Melanocyte of skin (primary cell): ENCODE measurements around the gene OLIG1. TPM values are rescaled to one million over a fixed set of nuclear protein-coding genes. Genes with fewer than 3 reads are reported as not detected.

Source experiments
- total RNA-seq, 2 donors: library from RNA; depleted of rRNA; stranded (reverse); fragments of >200 nt; gene quantifications; 2 replicates each; pipeline ENCODE4 v1.2.3, GENCODE V29; 2012

OLIG1 gene, protein sequence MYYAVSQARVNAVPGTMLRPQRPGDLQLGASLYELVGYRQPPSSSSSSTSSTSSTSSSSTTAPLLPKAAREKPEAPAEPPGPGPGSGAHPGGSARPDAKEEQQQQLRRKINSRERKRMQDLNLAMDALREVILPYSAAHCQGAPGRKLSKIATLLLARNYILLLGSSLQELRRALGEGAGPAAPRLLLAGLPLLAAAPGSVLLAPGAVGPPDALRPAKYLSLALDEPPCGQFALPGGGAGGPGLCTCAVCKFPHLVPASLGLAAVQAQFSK
- total RNA-seq, result not detected

DNA sequence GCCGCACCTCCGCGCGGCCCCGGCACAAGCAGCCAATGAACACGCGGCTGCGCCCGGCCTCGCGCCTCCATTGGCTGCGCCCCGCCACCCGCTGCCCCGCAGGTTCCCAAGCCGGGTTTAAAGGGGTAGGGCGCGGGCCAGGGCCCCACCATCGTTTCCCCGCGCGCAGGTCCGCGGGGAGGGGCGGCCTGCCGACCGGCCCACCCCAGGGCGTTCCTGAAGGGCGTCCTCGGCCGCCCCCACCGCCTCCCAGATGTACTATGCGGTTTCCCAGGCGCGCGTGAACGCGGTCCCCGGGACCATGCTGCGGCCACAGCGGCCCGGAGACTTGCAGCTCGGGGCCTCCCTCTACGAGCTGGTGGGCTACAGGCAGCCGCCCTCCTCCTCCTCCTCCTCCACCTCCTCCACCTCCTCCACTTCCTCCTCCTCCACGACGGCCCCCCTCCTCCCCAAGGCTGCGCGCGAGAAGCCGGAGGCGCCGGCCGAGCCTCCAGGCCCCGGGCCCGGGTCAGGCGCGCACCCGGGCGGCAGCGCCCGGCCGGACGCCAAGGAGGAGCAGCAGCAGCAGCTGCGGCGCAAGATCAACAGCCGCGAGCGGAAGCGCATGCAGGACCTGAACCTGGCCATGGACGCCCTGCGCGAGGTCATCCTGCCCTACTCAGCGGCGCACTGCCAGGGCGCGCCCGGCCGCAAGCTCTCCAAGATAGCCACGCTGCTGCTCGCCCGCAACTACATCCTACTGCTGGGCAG is at the start of gene OLIG1:
Gene OLIG1 (plus strand): TSS at position 148 of the 750 bp plus-strand sequence. CDS start 106 bp downstream, at position 254.

DNA sequence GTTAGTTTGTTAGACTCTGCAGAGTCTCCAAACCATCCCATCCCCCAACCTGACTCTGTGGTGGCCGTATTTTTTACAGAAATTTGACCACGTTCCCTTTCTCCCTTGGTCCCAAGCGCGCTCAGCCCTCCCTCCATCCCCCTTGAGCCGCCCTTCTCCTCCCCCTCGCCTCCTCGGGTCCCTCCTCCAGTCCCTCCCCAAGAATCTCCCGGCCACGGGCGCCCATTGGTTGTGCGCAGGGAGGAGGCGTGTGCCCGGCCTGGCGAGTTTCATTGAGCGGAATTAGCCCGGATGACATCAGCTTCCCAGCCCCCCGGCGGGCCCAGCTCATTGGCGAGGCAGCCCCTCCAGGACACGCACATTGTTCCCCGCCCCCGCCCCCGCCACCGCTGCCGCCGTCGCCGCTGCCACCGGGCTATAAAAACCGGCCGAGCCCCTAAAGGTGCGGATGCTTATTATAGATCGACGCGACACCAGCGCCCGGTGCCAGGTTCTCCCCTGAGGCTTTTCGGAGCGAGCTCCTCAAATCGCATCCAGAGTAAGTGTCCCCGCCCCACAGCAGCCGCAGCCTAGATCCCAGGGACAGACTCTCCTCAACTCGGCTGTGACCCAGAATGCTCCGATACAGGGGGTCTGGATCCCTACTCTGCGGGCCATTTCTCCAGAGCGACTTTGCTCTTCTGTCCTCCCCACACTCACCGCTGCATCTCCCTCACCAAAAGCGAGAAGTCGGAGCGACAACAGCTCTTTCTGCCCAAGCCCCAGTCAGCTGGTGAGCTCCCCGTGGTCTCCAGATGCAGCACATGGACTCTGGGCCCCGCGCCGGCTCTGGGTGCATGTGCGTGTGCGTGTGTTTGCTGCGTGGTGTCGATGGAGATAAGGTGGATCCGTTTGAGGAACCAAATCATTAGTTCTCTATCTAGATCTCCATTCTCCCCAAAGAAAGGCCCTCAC is 44.2 kb upstream of the OLIG1 start, which contains the start of gene OLIG2:
Gene OLIG2 (plus strand): TSS at position 447 of the 954 bp plus-strand sequence. CDS start 928 bp downstream, outside the sequence.

Other genes with a start within 250 kb of the OLIG1 start
- gene OLIG2, start 44.2 kb upstream of the OLIG1 start, total RNA-seq, result not detected
- gene IFNAR2, start 159.8 kb downstream of the OLIG1 start, total RNA-seq, result 1 to 10 TPM; 6.2 to 7.0 TPM
- gene IL10RB, start 196.2 kb downstream of the OLIG1 start, total RNA-seq, result 10 to 100 TPM; 35.8 to 43.0 TPM